HEK293 (cell line): ENCODE measurements around the gene TNFRSF4.
A peak's percentile ranks its signal among the peaks of the same experiment; 100 is the strongest.

Experiments
- CTCF ChIA-PET: fragments of 350-600 bp; formaldehyde crosslinking; extraction: SDS; loops from one replicate; lab custom pipeline; 2021; ENCODE audit warnings: antibody characterized with exemption; lab: Yijun Ruan, JAX
- POLR2A ChIA-PET: fragments of 300-600 bp; formaldehyde crosslinking; extraction: SDS; loops from one replicate; lab custom pipeline; 2020; ENCODE audit warnings: antibody characterized with exemption, inconsistent platforms; lab: Yijun Ruan, JAX
- H3K27ac ChIP-seq: fragments of 200-500 bp; sonication (Bioruptor generic); 2 replicates; pipeline ENCODE4 v1.5.1; 2014; ENCODE audit warnings: low read depth, low read length, control low read depth, inconsistent platforms; ENCODE audit errors: extremely low read depth
- H3K36me3 ChIP-seq, 2 experiments: fragments of 200-500 bp in 1 of 2; sonication (Bioruptor generic) in 1 of 2; 1 replicate in 1 of 2; 2 replicates in 1 of 2; pipeline ENCODE4 v1.5.1; 2014 to 2017; ENCODE audit warnings: inconsistent platforms in 2 of 2, low read length in 2 of 2; ENCODE audit not compliant: control insufficient read depth in 2 of 2, insufficient read depth in 1 of 2
- H3K4me1 ChIP-seq: fragments of 200-500 bp; sonication (Bioruptor generic); 2 replicates; pipeline ENCODE4 v1.5.1; 2014; ENCODE audit warnings: mild to moderate bottlenecking, low read length, inconsistent platforms; ENCODE audit not compliant: control insufficient read depth, insufficient read depth
- H3K4me3 ChIP-seq: 2 replicates; pipeline ENCODE4 v1.5.1; 2011; ENCODE audit warnings: low read depth, mild to moderate bottlenecking, control low read depth, low read length, moderate library complexity
- H3K9me3 ChIP-seq: fragments of 200-500 bp; sonication (Bioruptor generic); 2 replicates; pipeline ENCODE4 v1.5.1; 2014; ENCODE audit warnings: low read depth, low read length, inconsistent platforms; ENCODE audit not compliant: control insufficient read depth, insufficient read depth
- BCL11A ChIP-seq: fragments of 450-650 bp; formaldehyde crosslinking; IDR thresholded peaks from 2 replicates; pipeline ENCODE4 v1.5.1; 2016; ENCODE audit warnings: low read depth, missing biosample characterization, missing genetic modification characterization
- EGR2 ChIP-seq: fragments of 450-650 bp; formaldehyde crosslinking; IDR thresholded peaks from 2 replicates; pipeline ENCODE4 v1.5.1; 2016; ENCODE audit warnings: low read depth, missing biosample characterization, missing genetic modification characterization
- GLIS2 ChIP-seq: fragments of 450-650 bp; formaldehyde crosslinking; IDR thresholded peaks from 2 replicates; pipeline ENCODE4 v1.5.1; 2016; ENCODE audit warnings: missing biosample characterization, missing genetic modification characterization
- KLF1 ChIP-seq: fragments of 450-650 bp; formaldehyde crosslinking; IDR thresholded peaks from 2 replicates; pipeline ENCODE4 v1.5.1; 2016; ENCODE audit warnings: missing biosample characterization, missing genetic modification characterization
- KLF10 ChIP-seq: fragments of 450-650 bp; IDR thresholded peaks from 2 replicates; pipeline ENCODE4 v1.5.1; 2018; ENCODE audit warnings: missing biosample characterization, mild to moderate bottlenecking, missing genetic modification characterization
- SCRT1 ChIP-seq: fragments of 450-650 bp; formaldehyde crosslinking; IDR thresholded peaks from 2 replicates; pipeline ENCODE4 v1.5.1; 2016; ENCODE audit warnings: missing biosample characterization, missing genetic modification characterization, borderline replicate concordance
- SCRT2 ChIP-seq: fragments of 450-650 bp; formaldehyde crosslinking; IDR thresholded peaks from 2 replicates; pipeline ENCODE4 v1.5.1; 2016; ENCODE audit warnings: missing biosample characterization, missing genetic modification characterization
- SP2 ChIP-seq: fragments of 450-650 bp; formaldehyde crosslinking; IDR thresholded peaks from 2 replicates; pipeline ENCODE4 v1.5.1; 2016; ENCODE audit warnings: missing biosample characterization, missing genetic modification characterization
- ZBTB1 ChIP-seq: fragments of 450-650 bp; formaldehyde crosslinking; IDR thresholded peaks from 2 replicates; pipeline ENCODE4 v1.5.1; 2016; ENCODE audit warnings: missing biosample characterization, missing genetic modification characterization
- ZBTB10 ChIP-seq: fragments of 450-650 bp; formaldehyde crosslinking; IDR thresholded peaks from 2 replicates; pipeline ENCODE4 v1.5.1; 2016; ENCODE audit warnings: missing biosample characterization, missing genetic modification characterization
- ZIC2 ChIP-seq: fragments of 450-650 bp; formaldehyde crosslinking; IDR thresholded peaks from 2 replicates; pipeline ENCODE4 v1.5.1; 2016; ENCODE audit warnings: missing biosample characterization, missing genetic modification characterization
- ZNF366 ChIP-seq: fragments of 450-650 bp; formaldehyde crosslinking; conservative IDR thresholded peaks from 2 replicates; pipeline ENCODE4 v1.5.1; 2016; ENCODE audit warnings: missing biosample characterization, missing genetic modification characterization
- ZNF398 ChIP-seq: fragments of 450-650 bp; formaldehyde crosslinking; IDR thresholded peaks from 2 replicates; pipeline ENCODE4 v1.5.1; 2017; ENCODE audit warnings: missing biosample characterization, missing genetic modification characterization
- ZNF449 ChIP-seq: fragments of 450-650 bp; formaldehyde crosslinking; IDR thresholded peaks from 2 replicates; pipeline ENCODE4 v1.5.1; 2017; ENCODE audit warnings: missing biosample characterization, mild to moderate bottlenecking, missing genetic modification characterization, moderate library complexity
- ZNF610 ChIP-seq: fragments of 450-650 bp; formaldehyde crosslinking; IDR thresholded peaks from 2 replicates; pipeline ENCODE4 v1.5.1; 2016; ENCODE audit warnings: missing biosample characterization, missing genetic modification characterization, borderline replicate concordance
- ZNF626 ChIP-seq: fragments of 450-650 bp; sonication (Bioruptor Pico); formaldehyde crosslinking; IDR thresholded peaks from 2 replicates; pipeline ENCODE4 v1.5.1; 2018; ENCODE audit warnings: missing biosample characterization, missing genetic modification characterization, inconsistent platforms
- ZNF777 ChIP-seq: fragments of 450-650 bp; formaldehyde crosslinking; IDR thresholded peaks from 2 replicates; pipeline ENCODE4 v1.5.1; 2017; ENCODE audit warnings: missing biosample characterization, missing genetic modification characterization, borderline replicate concordance

TNFRSF4 gene

DNA sequence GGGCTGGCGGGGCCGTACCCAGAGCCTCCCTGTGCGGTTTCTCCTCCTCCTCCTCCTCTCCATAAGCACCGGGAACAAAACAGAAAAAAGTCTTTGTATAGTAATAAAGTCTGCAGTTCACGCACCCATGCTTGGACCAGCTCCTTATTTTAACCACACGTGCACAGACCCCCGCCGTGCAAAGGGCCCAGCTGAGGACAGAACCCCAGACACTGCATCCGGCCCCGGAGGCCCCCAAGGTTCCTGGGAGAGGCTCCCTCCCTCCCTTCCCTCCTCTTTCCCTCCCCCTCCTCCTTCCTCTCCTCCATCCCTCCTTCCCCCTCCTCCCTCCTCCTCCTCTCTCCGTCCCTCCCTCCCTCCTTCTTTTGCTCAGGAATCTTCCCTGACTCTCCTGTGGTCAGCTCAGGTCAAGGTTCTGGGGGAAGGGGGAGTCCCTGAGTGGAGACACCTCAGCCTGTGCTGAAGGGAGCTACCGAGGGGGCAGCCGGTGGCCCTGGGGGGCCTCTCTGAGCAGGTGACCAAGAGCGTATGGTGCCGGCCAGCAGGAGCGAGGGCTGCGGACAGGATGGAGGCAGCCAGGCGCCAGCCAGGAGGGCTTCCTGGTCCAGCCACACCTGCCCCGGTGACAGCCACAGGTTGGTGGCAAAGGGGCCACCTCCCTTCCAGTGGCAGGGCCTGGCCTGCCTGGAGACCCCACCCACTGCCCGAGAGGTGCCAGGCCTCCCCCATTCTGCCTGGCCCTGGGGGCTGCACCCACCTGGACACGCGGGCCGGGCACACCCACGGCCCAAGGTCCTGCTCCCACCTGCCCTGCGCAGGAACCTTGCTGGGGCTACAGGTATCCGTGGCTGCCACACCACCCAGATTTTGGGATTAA is 43.5 kb downstream of the TNFRSF4 start:
- no peak overlapping the region for H3K27ac ChIP-seq

GRCh38 chr1:1169429-1170214 is 44.3 kb downstream of the TNFRSF4 start:
- H3K9me3 ChIP-seq: no peaks in the 10 kb centered on the region
- TF ChIP-seq KLF10 (tag by site-specific recombination) (no peak), ZIC2 (tag by site-specific recombination) (peak; percentile 57), ZBTB1 (tag by site-specific recombination) (no peak), ZBTB10 (0 out of 2 replicates have a peak, but pooled peaks have one; percentile 34), ZNF626 (tag by site-specific recombination) (no peak), GLIS2 (tag by site-specific recombination) (peak; percentile 41; the same call in 1 of the 2 replicates), KLF1 (0 out of 2 replicates have a peak, but pooled peaks have one; percentile 7), ZNF610 (tag by site-specific recombination) (no peak)
- CTCF ChIA-PET: no interaction called here
- POLR2A ChIA-PET: no interaction called here
- no peak overlapping the region for H3K4me3 ChIP-seq
- no peaks in the 10 kb centered on the region for H3K36me3 ChIP-seq
- no peaks in the 10 kb centered on the region for H3K4me1 ChIP-seq
- H3K27ac ChIP-seq: no peak overlapping the region

More for the DNA sequence above, 43.5 kb downstream of the TNFRSF4 start:
- ChIA-PET POLR2A (interaction anchor here (0.6 kb wide), 1 partner anchor 60 kb away, joined by 5 read pairs; no protein-coding TSS in a partner anchor), CTCF (no interaction called here)
- no peak overlapping the region for H3K4me3 ChIP-seq
- no peaks in the 10 kb centered on the region for H3K9me3 ChIP-seq
- no peaks in the 10 kb centered on the region for H3K4me1 ChIP-seq
- no peak for TF ChIP-seq ZNF777 (tag by site-specific recombination)
- peak; percentile 3; the same call in 1 of the 2 replicates for TF ChIP-seq EGR2
- TF ChIP-seq SCRT1 (tag by site-specific recombination): 0 out of 2 replicates have a peak, but pooled peaks have one; percentile 35
- peak; percentile 68; the same call in 1 of the 2 replicates for TF ChIP-seq ZNF366
- TF ChIP-seq BCL11A (tag by site-specific recombination): 0 out of 2 replicates have a peak, but pooled peaks have one; percentile 14
- peak; percentile 63 for TF ChIP-seq ZNF398 (tag by site-specific recombination)
- TF ChIP-seq SCRT2 (tag by site-specific recombination): peak; percentile 58
- 0 out of 2 replicates have a peak, but pooled peaks have one; percentile 17 for TF ChIP-seq SP2 (tag by site-specific recombination)
- TF ChIP-seq ZNF449 (tag by site-specific recombination): no peak
- no peaks in the 10 kb centered on the region for H3K36me3 ChIP-seq
